Left cardiac atrium (tissue), 4 donors: ENCODE results near the gene TRABD2B. TPM values are rescaled to one million over a fixed set of nuclear protein-coding genes. Genes with fewer than 3 reads are reported as not detected.

Experiments
- ATAC-seq, 2 donors: fragments of 200-7000 bp; cut with Tn5 transposase; one replicate each; pipeline ENCODE4 v1.9.1; 2020; ENCODE audit warnings: mild to moderate bottlenecking in 2 of 2, moderate library complexity in 2 of 2
- DNase-seq: peaks from one replicate; pipeline ENCODE4 v3.0.0-alpha.2; 2020
- intact Hi-C, 2 donors: fragments of 100-400 bp; cut with DNase I; formaldehyde crosslinking; loops; one replicate each; pipeline versions ENCODE4 v1.14.1 to v1.15.1; 2022 to 2023
- total RNA-seq, 2 donors: library from RNA; stranded (reverse); fragmentation: NEBNext Ultra II Directional; extraction: Animal tissue kit (Norgen Biotek cat#: 25700); gene quantifications; one replicate each; pipeline ENCODE4 v1.2.1, GENCODE V29; 2021
- donor health status: DM: no; HTN: yes; CAD: no.
- donor health status: DM: no; HTN: yes; CAD: no; lungs with severe emphysema.
- donor health status: DM: yes; HTN: yes; CAD: no.
- donor health status: Dilated cardiomyopathy.

Gene TRABD2B
- total RNA-seq, 2 donors from 2014 or later, result 6.2 to 7.6 TPM

GRCh38 chr1:47830021-47830420, 167.2 kb downstream of the TRABD2B start:
- DNase-seq, result no peak
- no peak for ATAC-seq
- intact Hi-C loops, result no loop called here

DNA sequence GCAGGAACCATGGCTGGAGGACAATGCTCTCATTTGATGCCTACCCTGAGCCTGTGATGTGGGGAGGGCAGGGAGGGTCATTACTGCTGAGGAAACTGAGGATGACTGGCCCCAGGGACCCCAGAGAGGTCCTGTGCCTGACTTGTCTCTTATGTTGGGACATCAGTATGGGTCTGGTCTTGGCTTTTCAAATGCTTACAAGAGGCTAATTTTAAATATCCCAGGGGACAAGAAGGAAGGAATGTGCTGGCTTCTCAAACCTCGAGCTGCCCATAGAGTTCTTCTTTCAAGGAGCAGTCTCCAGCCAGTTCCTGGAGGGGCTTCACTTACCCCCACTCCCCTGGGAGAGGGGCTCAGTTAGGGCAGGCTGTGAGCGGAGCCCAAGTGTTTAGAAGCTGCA, 168.2 kb downstream of the TRABD2B start:
- no peak for ATAC-seq
- DNase-seq, result no peak

DNA sequence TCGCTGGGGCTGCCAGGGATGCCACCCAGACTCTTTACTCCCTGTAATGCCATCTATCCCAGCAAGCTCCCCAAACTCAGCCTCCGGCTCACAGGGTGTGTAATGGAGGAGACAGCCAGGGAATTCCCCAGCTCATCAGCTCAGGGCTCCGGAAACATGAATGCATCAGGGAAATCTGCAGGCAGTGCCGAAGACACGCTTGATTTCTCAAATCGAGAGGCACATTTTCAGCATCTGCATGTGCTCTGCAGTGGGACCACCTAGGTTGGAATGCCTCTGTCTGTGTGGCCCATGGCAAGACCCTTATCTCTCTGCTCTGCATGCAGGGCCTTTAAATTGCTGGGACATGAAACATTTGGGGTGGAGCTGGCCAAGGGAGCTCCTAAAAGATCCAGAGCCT, 170.1 kb downstream of the TRABD2B start:
- ATAC-seq, result no peak
- intact Hi-C loops, result no loop called here
- DNase-seq, result no peak

More for the DNA sequence above, 168.2 kb downstream of the TRABD2B start:
- intact Hi-C loops, result no loop called here

DNA sequence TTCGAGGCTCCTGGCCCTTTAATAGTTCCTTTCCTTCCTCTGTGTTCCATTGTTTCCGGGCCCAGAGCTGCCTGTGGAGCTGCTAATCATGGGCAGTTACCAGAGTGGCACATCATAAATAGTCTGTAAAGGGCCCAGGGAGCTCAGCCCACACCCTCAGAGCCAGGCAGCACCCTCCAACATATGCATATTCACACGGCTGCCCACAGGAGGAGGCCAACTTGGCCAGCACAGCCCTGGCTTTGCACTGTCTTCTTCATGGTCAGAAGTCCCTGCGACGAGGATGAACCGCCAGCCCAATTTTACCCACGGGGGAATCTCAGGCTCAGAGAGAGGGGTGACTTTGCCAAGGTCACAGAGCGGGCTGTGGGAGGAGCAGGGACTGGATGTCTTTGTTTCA, 172.5 kb downstream of the TRABD2B start:
- DNase-seq (no peak), ATAC-seq (peak in 1 of 2 donors; percentile 32)
- intact Hi-C loops, result no loop called here

DNA sequence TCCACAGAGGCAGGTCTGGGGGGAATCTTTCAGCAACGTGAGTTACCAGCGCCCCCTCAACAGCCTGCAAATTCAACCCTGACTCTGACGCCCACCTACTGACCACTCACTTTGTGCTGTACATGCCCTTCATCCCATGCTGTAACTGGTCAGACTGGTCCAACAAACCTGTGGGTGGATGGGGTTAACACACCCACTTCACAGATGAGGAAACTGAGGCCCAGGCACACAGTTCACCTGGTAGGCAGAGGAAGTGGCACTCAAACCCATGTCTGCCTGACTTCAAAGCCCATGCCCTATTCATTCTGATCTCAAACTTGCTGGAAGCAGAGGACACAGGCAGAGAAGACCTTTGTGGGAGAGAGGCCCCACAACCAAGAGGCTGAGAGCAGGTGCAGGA, 172.9 kb downstream of the TRABD2B start:
- intact Hi-C loops, result no loop called here
- DNase-seq (no peak), ATAC-seq (no peak)

GRCh38 chr1:47823040-47823808, 174.0 kb downstream of the TRABD2B start:
- no peak for DNase-seq
- ATAC-seq, result no peak
- intact Hi-C loops, result no loop called here

- DNase-seq, result no peak
- no peak for ATAC-seq
- intact Hi-C loops, result no loop called here
Observed at GRCh38 chr1:47821760-47822159, 175.4 kb downstream of the TRABD2B start.

- intact Hi-C loops, result no loop called here
- ATAC-seq (no peak), DNase-seq (no peak)
Observed at GRCh38 chr1:47819574-47819888, 177.7 kb downstream of the TRABD2B start.

DNA sequence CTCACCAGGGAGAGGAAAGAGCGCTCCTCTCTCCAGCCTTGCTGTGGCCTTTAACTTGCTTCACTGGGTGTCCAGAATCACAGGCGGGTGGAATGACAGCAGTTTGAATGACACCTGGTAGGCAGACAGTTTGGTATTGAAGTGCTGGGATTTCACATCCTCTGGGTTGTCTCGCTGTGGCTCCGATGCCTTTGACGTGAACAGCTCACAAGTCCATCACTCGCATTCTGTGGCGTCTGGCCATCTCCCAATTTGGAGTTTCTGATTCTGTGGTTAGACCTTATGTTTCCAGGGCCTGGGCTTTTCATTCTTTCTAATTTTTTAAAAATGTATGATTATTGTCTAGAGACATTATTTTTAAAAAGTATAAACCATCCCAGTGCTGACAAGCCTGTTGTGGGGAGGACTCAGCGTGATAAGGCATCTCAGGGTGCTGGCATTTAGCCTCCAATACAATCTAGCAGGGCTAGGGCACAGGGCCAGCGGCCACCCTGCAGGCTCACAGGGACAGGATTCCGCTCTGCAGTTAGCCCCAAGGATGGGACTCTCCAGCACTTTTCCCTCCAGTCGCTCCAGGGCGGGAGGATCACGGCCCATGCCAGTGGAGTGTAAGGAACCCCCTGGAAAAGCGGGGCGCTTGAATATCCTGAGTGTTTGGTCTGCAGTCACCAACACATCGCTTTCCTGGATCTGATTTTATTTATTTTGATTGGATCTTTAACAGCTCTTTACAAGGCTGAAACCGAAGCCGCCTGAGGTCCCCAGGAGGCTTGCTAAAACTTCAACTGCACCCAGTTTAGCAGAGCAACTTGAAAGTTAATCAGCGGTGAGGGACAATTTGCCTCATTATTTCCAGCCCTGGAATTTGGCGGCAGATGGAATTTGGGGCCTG, 178.3 kb downstream of the TRABD2B start:
- ATAC-seq (peak; percentile 46 to 58), DNase-seq (peak; percentile 45)
- intact Hi-C loops, result no loop called here

DNA sequence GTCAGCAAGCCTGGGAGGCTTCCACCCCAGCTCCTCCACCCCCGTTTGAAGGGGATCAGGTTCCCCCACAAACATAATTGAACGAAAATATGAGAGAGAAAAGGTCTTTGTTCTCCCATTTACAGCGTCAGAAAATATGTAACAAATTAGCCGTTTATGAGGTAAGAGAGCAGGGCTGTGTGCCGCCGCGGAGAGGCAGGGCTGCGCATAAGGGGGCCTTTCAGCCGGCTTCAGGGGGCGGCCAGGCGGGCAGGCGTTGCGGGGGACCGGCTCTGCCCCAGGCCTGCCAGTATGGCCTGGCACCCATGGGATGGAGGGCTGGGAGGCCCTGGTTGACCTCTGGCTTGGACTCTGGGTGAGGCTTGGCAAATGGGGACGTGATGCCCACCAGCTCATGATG, 179.3 kb downstream of the TRABD2B start:
- ATAC-seq (no peak), DNase-seq (no peak)
- intact Hi-C loops, result no loop called here

- no peak for DNase-seq
- intact Hi-C loops, result no loop called here
- no peak for ATAC-seq
Observed at GRCh38 chr1:47816325-47817071, 180.7 kb downstream of the TRABD2B start.

GRCh38 chr1:47814612-47815395, 182.4 kb downstream of the TRABD2B start:
- intact Hi-C loops, result no loop called here
- ATAC-seq, result peak; percentile 12 to 14

GRCh38 chr1:47813970-47814369, 183.2 kb downstream of the TRABD2B start:
- intact Hi-C loops, result no loop called here
- no peak for ATAC-seq
- DNase-seq, result no peak

More at GRCh38 chr1:47814612-47815395, 182.4 kb downstream of the TRABD2B start:
- no peak for DNase-seq

DNA sequence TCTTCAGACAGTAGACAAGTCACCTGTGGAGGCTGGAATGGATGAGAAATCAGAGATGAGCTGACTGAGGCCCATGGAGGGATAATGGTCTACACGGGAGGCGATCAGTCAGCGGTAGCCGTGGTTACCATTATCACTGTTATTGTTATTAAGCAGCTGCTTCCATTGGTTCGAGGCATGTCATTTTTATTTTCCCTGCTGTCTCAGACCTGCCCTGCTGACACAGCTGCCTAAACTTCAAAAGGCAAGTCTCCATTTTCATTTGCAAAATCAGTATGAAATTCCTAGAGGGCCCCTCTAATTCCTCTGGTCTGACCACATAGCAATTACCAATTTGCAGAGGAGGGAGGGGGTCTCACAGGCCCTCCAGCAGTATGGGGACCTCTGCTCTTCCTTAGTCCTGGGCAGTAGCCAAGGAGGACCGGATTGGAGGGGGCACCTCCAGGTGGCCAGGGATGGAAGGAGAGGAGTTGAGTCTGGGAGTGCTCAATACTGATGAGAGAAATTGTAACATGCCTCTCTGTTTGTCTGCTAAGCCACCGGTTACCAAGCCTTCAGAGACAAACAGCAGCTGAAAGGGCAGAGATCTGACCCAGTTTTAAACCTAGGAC, 184.2 kb downstream of the TRABD2B start:
- DNase-seq, result no peak
- intact Hi-C loops, result no loop called here
- ATAC-seq, result no peak

DNA sequence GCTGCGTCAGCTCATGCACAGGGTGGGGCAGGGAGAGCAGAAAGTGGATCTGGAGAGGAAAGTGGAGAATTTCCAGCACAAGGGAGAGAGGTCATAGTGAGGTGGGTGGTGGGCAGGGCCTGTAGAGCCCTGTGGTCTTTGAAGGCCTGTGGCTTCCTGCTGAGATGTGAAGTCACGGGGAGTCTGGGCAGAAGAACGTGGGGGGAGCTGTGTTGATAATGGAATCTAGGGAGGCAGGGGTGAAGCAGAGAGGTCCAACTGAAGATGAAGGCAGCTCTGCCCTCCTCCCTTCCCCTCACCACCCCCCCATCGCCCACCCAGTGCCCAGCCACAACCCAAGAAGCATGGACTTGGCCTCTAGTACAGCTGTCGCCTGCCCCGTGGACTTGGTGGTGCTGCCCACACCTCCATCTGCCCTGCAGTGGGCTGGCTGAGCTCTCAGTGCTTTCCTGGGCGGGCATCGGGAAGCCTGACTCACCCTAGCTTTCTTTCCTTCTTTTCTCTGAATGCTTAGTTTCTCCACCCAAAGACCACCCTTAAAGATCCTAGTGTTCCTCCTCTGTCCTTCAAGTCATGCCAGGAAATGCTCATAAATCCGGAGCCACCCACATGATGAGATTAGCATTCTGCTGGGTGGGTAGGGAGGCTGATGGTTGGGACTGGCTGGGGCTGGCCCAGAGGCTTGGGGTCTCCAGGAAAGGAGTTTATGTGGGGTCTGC, 186.1 kb downstream of the TRABD2B start:
- ATAC-seq (peak in 1 of 2 donors; percentile 52), DNase-seq (no peak)
- intact Hi-C loops, result no loop called here

DNA sequence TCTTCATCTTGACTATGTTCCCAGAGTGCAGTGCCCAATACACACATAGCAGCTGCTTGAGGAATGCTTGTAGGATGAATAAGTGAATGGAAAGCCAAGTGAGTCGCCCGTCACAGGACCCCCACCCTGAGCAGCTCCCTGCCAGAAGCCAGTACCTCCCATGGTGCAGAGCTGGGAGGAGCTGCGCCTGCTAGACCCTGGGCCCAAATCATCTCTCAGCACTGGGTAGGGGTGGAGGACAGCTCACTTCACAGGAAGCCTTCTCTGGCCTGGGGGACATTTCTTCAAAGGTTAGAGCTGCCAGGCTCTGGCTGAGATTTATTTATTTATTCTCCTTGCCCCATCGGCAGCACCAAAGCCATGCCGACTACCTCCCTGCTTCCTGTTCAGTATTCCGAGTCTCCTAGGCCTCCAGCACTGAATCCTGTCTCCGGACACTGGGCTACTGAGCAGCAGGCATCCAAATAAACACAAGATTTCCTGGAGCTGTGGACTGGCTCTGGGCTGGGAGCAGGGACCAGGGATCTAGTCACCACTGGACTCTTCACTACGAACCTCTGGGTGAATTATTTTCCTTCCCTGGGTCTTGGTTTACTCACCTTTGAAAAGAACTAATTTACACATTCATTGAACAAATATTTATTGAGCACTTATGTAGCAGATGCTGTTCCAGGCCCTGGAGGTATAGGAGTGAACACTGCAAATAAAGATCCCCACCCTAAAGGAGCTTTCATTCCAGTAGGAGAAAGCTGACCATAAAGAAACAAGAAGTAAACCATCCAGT, 187.7 kb downstream of the TRABD2B start:
- DNase-seq (no peak), ATAC-seq (peak in 1 of 2 donors; percentile 32)
- intact Hi-C loops, result no loop called here

DNA sequence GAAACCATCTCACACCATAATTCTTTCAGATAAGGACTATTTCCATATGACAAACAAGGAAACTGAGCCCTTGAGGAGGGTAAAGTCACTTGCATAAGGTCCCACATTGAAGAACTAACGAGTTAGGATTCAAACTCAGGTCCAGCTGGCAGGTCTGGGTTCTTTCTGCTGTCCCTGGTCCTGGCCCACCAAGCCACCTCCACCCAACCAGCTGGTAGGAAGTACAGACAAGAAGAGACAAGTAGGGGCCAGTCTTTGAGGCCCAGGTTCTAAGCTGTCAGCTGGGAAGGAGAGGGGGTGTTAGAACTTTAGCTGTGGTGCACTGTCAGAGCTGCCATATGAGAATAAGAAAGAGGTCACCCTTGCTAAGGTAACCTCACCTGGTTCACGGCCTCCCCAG, 188.6 kb downstream of the TRABD2B start:
- intact Hi-C loops, result no loop called here
- ATAC-seq (no peak), DNase-seq (no peak)
